A549 (cell line): ENCODE results near the gene ZNF37A. TPM values are rescaled to one million over a fixed set of nuclear protein-coding genes. Genes with fewer than 3 reads are reported as not detected.
A peak's percentile ranks its signal among the peaks of the same experiment; 100 is the strongest.

Source experiments
- ATAC-seq, 2 experiments: fragments of 200-7000 bp in 1 of 2; fragments of >200 bp in 1 of 2; cut with Nextera tagmentation in 1 of 2; cut with Tn5 transposase in 1 of 2; 3 replicates each; pipeline versions ENCODE4 v1.8.0 to v1.9.1; 2018 to 2020; ENCODE audit warnings: mild to moderate bottlenecking in 1 of 2, moderate library complexity in 1 of 2
- CTCF ChIA-PET: fragments of 300-600 bp; sonication (Branson Sonifier 250); formaldehyde crosslinking; extraction: SDS; loops from one replicate; lab custom pipeline; 2021; ENCODE audit warnings: antibody characterized with exemption, inconsistent platforms; lab: Yijun Ruan, JAX
- POLR2A ChIA-PET: fragments of 350-600 bp; formaldehyde crosslinking; extraction: SDS; loops from one replicate; lab custom pipeline; 2021; ENCODE audit warnings: antibody characterized with exemption, inconsistent platforms; lab: Yijun Ruan, JAX
- DNase-seq, 2 experiments: peaks; one replicate each; pipeline versions ENCODE4 v3.0.0 to v3.0.0-alpha.2; 2011 to 2016; ENCODE audit warnings: low read depth in 1 of 2, low spot score in 1 of 2
- FAIRE-seq: peaks from 2 replicates; lab custom pipeline; 2011; peaks lifted over from hg19 to GRCh38; lab: Jason Lieb, UNC
- H3K27ac ChIP-seq, 2 experiments: fragments of >200 bp; sonication (Bioruptor Twin); formaldehyde crosslinking; 3 replicates each; pipeline ENCODE4 v1.5.1; 2016 to 2017
- H3K4me1 ChIP-seq: fragments of >200 bp; sonication (Bioruptor Twin); formaldehyde crosslinking; 3 replicates; pipeline ENCODE4 v1.6.1; 2016
- H3K4me2 ChIP-seq: fragments of >200 bp; sonication (Bioruptor Twin); formaldehyde crosslinking; 3 replicates; pipeline ENCODE4 v1.6.1; 2016
- H3K4me3 ChIP-seq: fragments of >200 bp; sonication (Bioruptor Twin); formaldehyde crosslinking; 3 replicates; pipeline ENCODE4 v1.5.1; 2016
- H3K9me3 ChIP-seq: fragments of >200 bp; sonication (Bioruptor Twin); formaldehyde crosslinking; 3 replicates; pipeline ENCODE4 v1.6.1; 2016
- ATOH8 ChIP-seq: fragments of 250-450 bp; sonication (Bioruptor Pico); IDR thresholded peaks from 2 replicates; pipeline ENCODE4 v1.5.0; 2020; ENCODE audit warnings: low read depth, mild to moderate bottlenecking, moderate library complexity
- CBX2 ChIP-seq: fragments of 200-600 bp; sonication (generic); IDR thresholded peaks from 2 replicates; pipeline ENCODE4 v1.6.1; 2016; ENCODE audit warnings: low read depth, mild to moderate bottlenecking, borderline replicate concordance
- CEBPB ChIP-seq, 2 experiments: fragments of >200 bp in 1 of 2; sonication (Bioruptor Twin) in 1 of 2; formaldehyde crosslinking in 1 of 2; IDR thresholded peaks; 2 replicates each; pipeline ENCODE4 v1.6.1; 2012 to 2016
- CHD2 ChIP-seq: fragments of 150-350 bp; IDR thresholded peaks from 2 replicates; pipeline ENCODE4 v1.6.1; 2014; ENCODE audit warnings: low read length; ENCODE audit not compliant: partially characterized antibody
- EHF ChIP-seq: fragments of 250-450 bp; sonication (Bioruptor Pico); IDR thresholded peaks from 2 replicates; pipeline ENCODE4 v1.5.0; 2020; ENCODE audit warnings: mild to moderate bottlenecking
- EHMT2 ChIP-seq: fragments of 200-600 bp; sonication (generic); IDR thresholded peaks from 2 replicates; pipeline ENCODE4 v1.6.1; 2016; ENCODE audit warnings: antibody characterized with exemption, low read depth, mild to moderate bottlenecking, moderate library complexity
- EP300 ChIP-seq, 2 experiments: fragments of >200 bp; sonication (Bioruptor Twin); formaldehyde crosslinking; IDR thresholded peaks; 2 replicates in 1 of 2; 3 replicates in 1 of 2; pipeline ENCODE4 v1.6.1; 2016 to 2017
- ESRRA ChIP-seq: fragments of 150-350 bp; IDR thresholded peaks from 2 replicates; pipeline ENCODE4 v1.6.1; 2014; ENCODE audit warnings: mild to moderate bottlenecking, low read length, borderline replicate concordance
- FOSL2 ChIP-seq, 2 experiments: fragments of 450-650 bp in 1 of 2; fragments of >200 bp in 1 of 2; sonication (Bioruptor Twin) in 1 of 2; formaldehyde crosslinking; IDR thresholded peaks; 2 replicates each; pipeline versions ENCODE4 v1.5.0 to v1.6.1; 2016 to 2020; ENCODE audit warnings: mild to moderate bottlenecking in 1 of 2, moderate library complexity in 1 of 2
- FOXS1 ChIP-seq: fragments of 250-450 bp; sonication (Bioruptor Pico); IDR thresholded peaks from 2 replicates; pipeline ENCODE4 v1.5.0; 2020; ENCODE audit warnings: mild to moderate bottlenecking, moderate library complexity
- HDAC2 ChIP-seq: fragments of 200-600 bp; sonication (generic); IDR thresholded peaks from 2 replicates; pipeline ENCODE4 v1.6.1; 2016
- HEYL ChIP-seq: fragments of 250-450 bp; sonication (Bioruptor Pico); IDR thresholded peaks from 2 replicates; pipeline ENCODE4 v1.8.0; 2021; ENCODE audit warnings: mild to moderate bottlenecking, moderate library complexity
- HOXA7 ChIP-seq: fragments of 250-450 bp; sonication (Bioruptor Pico); IDR thresholded peaks from 2 replicates; pipeline ENCODE4 v1.5.0; 2020; ENCODE audit warnings: mild to moderate bottlenecking, moderate library complexity
- HOXB13 ChIP-seq: fragments of 250-450 bp; sonication (Bioruptor Pico); IDR thresholded peaks from 2 replicates; pipeline ENCODE4 v1.5.0; 2020; ENCODE audit warnings: low read depth, mild to moderate bottlenecking, moderate library complexity
- JUN ChIP-seq, 2 experiments: fragments of >200 bp; sonication (Bioruptor Twin); formaldehyde crosslinking; IDR thresholded peaks; 2 replicates in 1 of 2; 3 replicates in 1 of 2; pipeline ENCODE4 v1.6.1; 2016 to 2017
- JUNB ChIP-seq: fragments of >200 bp; sonication (Bioruptor Twin); formaldehyde crosslinking; IDR thresholded peaks from 2 replicates; pipeline ENCODE4 v1.6.1; 2016
- MAFK ChIP-seq: fragments of 450-650 bp; IDR thresholded peaks from 2 replicates; pipeline ENCODE4 v1.6.1; 2014; ENCODE audit not compliant: partially characterized antibody
- MAX ChIP-seq: IDR thresholded peaks from 2 replicates; pipeline ENCODE4 v1.6.1; 2012
- MAZ ChIP-seq: fragments of 150-350 bp; IDR thresholded peaks from 2 replicates; pipeline ENCODE4 v1.6.1; 2014; ENCODE audit warnings: antibody characterized with exemption, low read depth, low read length, borderline replicate concordance
- NFE2L2 ChIP-seq: fragments of 150-350 bp; conservative IDR thresholded peaks from 2 replicates; pipeline ENCODE4 v1.6.1; 2014; ENCODE audit warnings: low read length
- NPAS2 ChIP-seq: fragments of 250-450 bp; sonication (Bioruptor Pico); IDR thresholded peaks from 2 replicates; pipeline ENCODE4 v1.8.0; 2022; ENCODE audit warnings: mild to moderate bottlenecking, moderate library complexity, borderline replicate concordance
- PHF8 ChIP-seq: fragments of 200-600 bp; sonication (generic); IDR thresholded peaks from 2 replicates; pipeline ENCODE4 v1.6.1; 2016; ENCODE audit warnings: low read depth, mild to moderate bottlenecking, antibody characterized with exemption, moderate library complexity, borderline replicate concordance
- RFX5 ChIP-seq: fragments of 450-650 bp; IDR thresholded peaks from 2 replicates; pipeline ENCODE4 v1.7.1; 2014; ENCODE audit warnings: antibody characterized with exemption, mild to moderate bottlenecking, moderate library complexity
- SREBF2 ChIP-seq: fragments of 450-650 bp; IDR thresholded peaks from 2 replicates; pipeline ENCODE4 v1.6.1; 2014; ENCODE audit warnings: mild to moderate bottlenecking, moderate library complexity
- TP53 ChIP-seq: fragments of 250-450 bp; sonication (Bioruptor Pico); IDR thresholded peaks from 2 replicates; pipeline ENCODE4 v1.5.0; 2021; ENCODE audit warnings: mild to moderate bottlenecking, moderate library complexity
- ZC3H11A ChIP-seq: fragments of 450-650 bp; IDR thresholded peaks from 2 replicates; pipeline ENCODE4 v1.6.1; 2014; ENCODE audit warnings: antibody characterized with exemption, mild to moderate bottlenecking
- ZFP36 ChIP-seq: fragments of 450-650 bp; IDR thresholded peaks from 2 replicates; pipeline ENCODE4 v1.6.1; 2014; ENCODE audit warnings: borderline replicate concordance; ENCODE audit not compliant: partially characterized antibody
- ZNF302 ChIP-seq: fragments of 250-450 bp; sonication (Bioruptor Pico); IDR thresholded peaks from 2 replicates; pipeline ENCODE4 v1.9.0; 2021; ENCODE audit warnings: inconsistent platforms, mild to moderate bottlenecking, moderate library complexity
- ZSCAN20 ChIP-seq: fragments of 250-450 bp; sonication (Bioruptor Pico); IDR thresholded peaks from 2 replicates; pipeline ENCODE4 v1.8.0; 2022; ENCODE audit warnings: mild to moderate bottlenecking, moderate library complexity
- WGBS: methylation state at CpG from one replicate; pipeline ENCODE4 v1.1.6; 2017; ENCODE audit errors: missing lambda C conversion rate; 5-methylcytosine and 5-hydroxymethylcytosine counted together
- polyA minus RNA-seq: library from RNA; depleted of rRNA, polyadenylated mRNA; stranded (reverse); fragments of >200 nt; gene quantifications from 2 replicates; pipeline ENCODE4 v1.2.3, GENCODE V29; 2011; rRNA and poly(A)+ RNA removed
- polyA plus RNA-seq, 4 experiments: library from polyadenylated mRNA; depleted of rRNA in 3 of 4; stranded (reverse); fragments of >200 nt; fragmentation: RNase III in 1 of 4; extraction: RNeasy Plus Mini Kit Qiagen cat#74134 plus additional on column Dnase treatment in 1 of 4; gene quantifications; 2 replicates in 3 of 4; 3 replicates in 1 of 4; pipeline ENCODE4 v1.2.3, GENCODE V29; 2011 to 2017
- TF ChIP-seq, protein P1 (sequence below): fragments of 200-600 bp; sonication (generic); IDR thresholded peaks from 2 replicates; pipeline ENCODE4 v1.6.1; 2016; ENCODE audit warnings: antibody characterized with exemption, mild to moderate bottlenecking, moderate library complexity
- TF ChIP-seq, protein P2 (sequence below): fragments of >200 bp; sonication (Bioruptor Twin); formaldehyde crosslinking; IDR thresholded peaks from 3 replicates; pipeline ENCODE4 v1.5.1; 2016
- TF ChIP-seq, protein P3 (sequence below): fragments of 450-650 bp; IDR thresholded peaks from 2 replicates; pipeline ENCODE4 v1.6.1; 2014; ENCODE audit warnings: antibody characterized with exemption
- TF ChIP-seq, protein P4 (sequence below): fragments of >200 bp; sonication (Bioruptor Twin); formaldehyde crosslinking; IDR thresholded peaks from 2 replicates; pipeline ENCODE4 v1.6.1; 2016

The ZNF37A gene
- 12.0 and 14.1 TPM in 2 replicates for polyA plus RNA-seq (2011; rRNA removed)
- polyA plus RNA-seq (2012; cell fraction: cytosol; rRNA removed), result 4.0 and 4.2 TPM in 2 replicates
- polyA plus RNA-seq (2012; cell fraction: nucleus; rRNA removed), result 4.5 and 5.9 TPM in 2 replicates
- 7.3 to 7.8 TPM (median 7.3 TPM) in 3 replicates for polyA plus RNA-seq (2017; fragmentation: RNase III; extraction: RNeasy Plus Mini Kit Qiagen cat#74134 plus additional on column Dnase treatment)
- polyA minus RNA-seq, result 32.0 and 32.1 TPM in 2 replicates

- ChIA-PET POLR2A (interaction anchor here (1.0 to 2.0 kb wide), 3 partner anchors 84 to 118 kb away, joined by 5 read pairs; partner anchors contain the start of genes ZNF25 and ZNF33A), CTCF (interaction anchor here (1.0 to 1.7 kb wide), 2 partner anchors 31 to 118 kb away, joined by 3 to 4 read pairs; partner anchors contain the start of gene ZNF25)
- Histone ChIP-seq H3K4me3 (peak within 1 kb of the TSS; percentile 73), H3K4me2 (peak within 1 kb of the TSS; percentile 89), H3K9me3 (peaks cover 10% of the 10 kb centered on the region), H3K27ac (peak within 1 kb of the TSS; percentile 87 to 94), H3K4me1 (0 out of 3 replicates have a peak, but pooled peaks cover 3% of the 10 kb centered on the region)
- ATAC-seq (peak; percentile 98 to 99), FAIRE-seq (no peak), DNase-seq (peak; percentile 74 to 97)
- WGBS, result 2% methylated on average over 32 of the region's 59 CpGs
- no peak for TF ChIP-seq CEBPB (IDR thresholded peaks at IDR 0.05)
- no peak for TF ChIP-seq NFE2L2
- no peak for TF ChIP-seq EP300 (IDR thresholded peaks at IDR 0.05)
- TF ChIP-seq HOXA7 (CRISPR knock-in tag), result no peak
- no peak for TF ChIP-seq ZNF302 (CRISPR knock-in tag)
- TF ChIP-seq, protein P1, sequence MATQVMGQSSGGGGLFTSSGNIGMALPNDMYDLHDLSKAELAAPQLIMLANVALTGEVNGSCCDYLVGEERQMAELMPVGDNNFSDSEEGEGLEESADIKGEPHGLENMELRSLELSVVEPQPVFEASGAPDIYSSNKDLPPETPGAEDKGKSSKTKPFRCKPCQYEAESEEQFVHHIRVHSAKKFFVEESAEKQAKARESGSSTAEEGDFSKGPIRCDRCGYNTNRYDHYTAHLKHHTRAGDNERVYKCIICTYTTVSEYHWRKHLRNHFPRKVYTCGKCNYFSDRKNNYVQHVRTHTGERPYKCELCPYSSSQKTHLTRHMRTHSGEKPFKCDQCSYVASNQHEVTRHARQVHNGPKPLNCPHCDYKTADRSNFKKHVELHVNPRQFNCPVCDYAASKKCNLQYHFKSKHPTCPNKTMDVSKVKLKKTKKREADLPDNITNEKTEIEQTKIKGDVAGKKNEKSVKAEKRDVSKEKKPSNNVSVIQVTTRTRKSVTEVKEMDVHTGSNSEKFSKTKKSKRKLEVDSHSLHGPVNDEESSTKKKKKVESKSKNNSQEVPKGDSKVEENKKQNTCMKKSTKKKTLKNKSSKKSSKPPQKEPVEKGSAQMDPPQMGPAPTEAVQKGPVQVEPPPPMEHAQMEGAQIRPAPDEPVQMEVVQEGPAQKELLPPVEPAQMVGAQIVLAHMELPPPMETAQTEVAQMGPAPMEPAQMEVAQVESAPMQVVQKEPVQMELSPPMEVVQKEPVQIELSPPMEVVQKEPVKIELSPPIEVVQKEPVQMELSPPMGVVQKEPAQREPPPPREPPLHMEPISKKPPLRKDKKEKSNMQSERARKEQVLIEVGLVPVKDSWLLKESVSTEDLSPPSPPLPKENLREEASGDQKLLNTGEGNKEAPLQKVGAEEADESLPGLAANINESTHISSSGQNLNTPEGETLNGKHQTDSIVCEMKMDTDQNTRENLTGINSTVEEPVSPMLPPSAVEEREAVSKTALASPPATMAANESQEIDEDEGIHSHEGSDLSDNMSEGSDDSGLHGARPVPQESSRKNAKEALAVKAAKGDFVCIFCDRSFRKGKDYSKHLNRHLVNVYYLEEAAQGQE, result no peak
- TF ChIP-seq EHF (CRISPR knock-in tag), result no peak
- no peak for TF ChIP-seq MAZ
- TF ChIP-seq CBX2, result no peak
- peak; percentile 91 for TF ChIP-seq MAX
- no peak for TF ChIP-seq CHD2
- no peak for TF ChIP-seq SREBF2
- no peak for TF ChIP-seq HDAC2
- no peak for TF ChIP-seq JUNB
- no peak for TF ChIP-seq NPAS2
- no peak for TF ChIP-seq TP53 (CRISPR knock-in tag)
- TF ChIP-seq ZFP36, result no peak
- no peak for TF ChIP-seq ZC3H11A
- TF ChIP-seq HEYL (CRISPR knock-in tag), result no peak
- TF ChIP-seq RFX5, result no peak
- no peak for TF ChIP-seq ESRRA
- TF ChIP-seq ZSCAN20, result no peak
- TF ChIP-seq PHF8, result peak; percentile 80
- TF ChIP-seq, protein P2, sequence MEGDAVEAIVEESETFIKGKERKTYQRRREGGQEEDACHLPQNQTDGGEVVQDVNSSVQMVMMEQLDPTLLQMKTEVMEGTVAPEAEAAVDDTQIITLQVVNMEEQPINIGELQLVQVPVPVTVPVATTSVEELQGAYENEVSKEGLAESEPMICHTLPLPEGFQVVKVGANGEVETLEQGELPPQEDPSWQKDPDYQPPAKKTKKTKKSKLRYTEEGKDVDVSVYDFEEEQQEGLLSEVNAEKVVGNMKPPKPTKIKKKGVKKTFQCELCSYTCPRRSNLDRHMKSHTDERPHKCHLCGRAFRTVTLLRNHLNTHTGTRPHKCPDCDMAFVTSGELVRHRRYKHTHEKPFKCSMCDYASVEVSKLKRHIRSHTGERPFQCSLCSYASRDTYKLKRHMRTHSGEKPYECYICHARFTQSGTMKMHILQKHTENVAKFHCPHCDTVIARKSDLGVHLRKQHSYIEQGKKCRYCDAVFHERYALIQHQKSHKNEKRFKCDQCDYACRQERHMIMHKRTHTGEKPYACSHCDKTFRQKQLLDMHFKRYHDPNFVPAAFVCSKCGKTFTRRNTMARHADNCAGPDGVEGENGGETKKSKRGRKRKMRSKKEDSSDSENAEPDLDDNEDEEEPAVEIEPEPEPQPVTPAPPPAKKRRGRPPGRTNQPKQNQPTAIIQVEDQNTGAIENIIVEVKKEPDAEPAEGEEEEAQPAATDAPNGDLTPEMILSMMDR, result no peak
- TF ChIP-seq, protein P3, sequence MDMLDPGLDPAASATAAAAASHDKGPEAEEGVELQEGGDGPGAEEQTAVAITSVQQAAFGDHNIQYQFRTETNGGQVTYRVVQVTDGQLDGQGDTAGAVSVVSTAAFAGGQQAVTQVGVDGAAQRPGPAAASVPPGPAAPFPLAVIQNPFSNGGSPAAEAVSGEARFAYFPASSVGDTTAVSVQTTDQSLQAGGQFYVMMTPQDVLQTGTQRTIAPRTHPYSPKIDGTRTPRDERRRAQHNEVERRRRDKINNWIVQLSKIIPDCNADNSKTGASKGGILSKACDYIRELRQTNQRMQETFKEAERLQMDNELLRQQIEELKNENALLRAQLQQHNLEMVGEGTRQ, result no peak
- no peak for TF ChIP-seq HOXB13 (CRISPR knock-in tag)
- peak; percentile 13 for TF ChIP-seq MAFK
- TF ChIP-seq JUN (IDR thresholded peaks at IDR 0.05), result peak; percentile 41 to 48; a peak in 2 of 5 replicates
- TF ChIP-seq EHMT2, result no peak
- no peak for TF ChIP-seq FOXS1 (CRISPR knock-in tag)
- TF ChIP-seq, protein P4, sequence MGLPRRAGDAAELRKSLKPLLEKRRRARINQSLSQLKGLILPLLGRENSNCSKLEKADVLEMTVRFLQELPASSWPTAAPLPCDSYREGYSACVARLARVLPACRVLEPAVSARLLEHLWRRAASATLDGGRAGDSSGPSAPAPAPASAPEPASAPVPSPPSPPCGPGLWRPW, result no peak
- no peak for TF ChIP-seq ATOH8 (CRISPR knock-in tag)
- no peak for TF ChIP-seq FOSL2 (IDR thresholded peaks at IDR 0.05)
- TF ChIP-seq FOSL2 (CRISPR knock-in tag; IDR thresholded peaks at IDR 0.05), result no peak
Measured at GRCh38 chr10:38094158-38094926, at the start of gene ZNF37A. Gene ZNF37A, plus strand, starts transcription at chr10:38094337. Its CDS starts 2,281 bp downstream, at chr10:38096618.
